GM03348 (cell line): Measurements from ENCODE around the gene ANKRD13D.

Source experiments
- DNase-seq: peaks from one replicate; pipeline ENCODE4 v3.0.0; 2012; ENCODE audit warnings: low spot score

Gene ANKRD13D

GRCh38 chr11:67289226-67289650, at the start of gene ANKRD13D:
Gene ANKRD13D (plus strand): TSS chr11:67289303. CDS start chr11:67289461, 158 bp downstream.
- peak; percentile 97 for DNase-seq

DNA sequence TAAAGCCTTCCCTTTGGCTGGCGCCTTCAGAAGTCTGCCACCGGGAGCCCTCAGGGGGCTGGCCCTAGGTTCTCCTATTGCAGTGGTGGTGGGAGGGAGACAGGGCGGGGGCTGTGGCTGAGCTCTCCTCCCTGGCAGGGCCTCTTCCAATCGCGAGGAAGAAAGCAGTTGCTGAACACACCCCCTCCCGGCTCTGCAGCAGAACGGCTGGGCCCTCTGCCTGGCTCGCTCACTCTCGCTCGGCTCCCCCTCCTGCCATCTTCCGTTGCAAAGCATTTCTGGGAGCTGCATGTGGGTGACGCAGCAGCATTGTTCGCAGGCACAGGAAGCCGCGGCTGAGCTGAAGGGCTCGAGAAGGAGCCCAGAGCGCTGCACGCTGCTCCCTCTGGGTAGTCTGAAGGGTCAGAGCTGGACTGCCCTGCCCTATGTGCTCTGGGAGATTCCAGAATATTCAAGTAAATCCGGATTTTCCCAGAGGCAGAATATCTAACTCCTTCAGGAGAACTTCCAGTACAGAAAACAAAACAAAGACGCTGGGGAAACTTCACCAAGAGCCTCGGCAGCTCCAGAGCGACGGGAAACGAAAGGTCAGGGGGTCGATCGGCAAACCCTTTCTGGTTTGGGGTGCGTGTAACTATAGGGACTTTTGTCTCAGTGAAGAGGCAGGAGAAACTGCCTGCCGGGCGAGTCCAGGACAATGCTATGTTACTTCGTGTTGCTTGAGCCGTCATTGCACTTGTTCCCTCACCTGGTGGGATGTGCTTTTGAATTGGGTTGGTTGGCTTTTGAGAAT, 49.1 kb upstream of the ANKRD13D start:
- peak; percentile 98 for DNase-seq

DNA sequence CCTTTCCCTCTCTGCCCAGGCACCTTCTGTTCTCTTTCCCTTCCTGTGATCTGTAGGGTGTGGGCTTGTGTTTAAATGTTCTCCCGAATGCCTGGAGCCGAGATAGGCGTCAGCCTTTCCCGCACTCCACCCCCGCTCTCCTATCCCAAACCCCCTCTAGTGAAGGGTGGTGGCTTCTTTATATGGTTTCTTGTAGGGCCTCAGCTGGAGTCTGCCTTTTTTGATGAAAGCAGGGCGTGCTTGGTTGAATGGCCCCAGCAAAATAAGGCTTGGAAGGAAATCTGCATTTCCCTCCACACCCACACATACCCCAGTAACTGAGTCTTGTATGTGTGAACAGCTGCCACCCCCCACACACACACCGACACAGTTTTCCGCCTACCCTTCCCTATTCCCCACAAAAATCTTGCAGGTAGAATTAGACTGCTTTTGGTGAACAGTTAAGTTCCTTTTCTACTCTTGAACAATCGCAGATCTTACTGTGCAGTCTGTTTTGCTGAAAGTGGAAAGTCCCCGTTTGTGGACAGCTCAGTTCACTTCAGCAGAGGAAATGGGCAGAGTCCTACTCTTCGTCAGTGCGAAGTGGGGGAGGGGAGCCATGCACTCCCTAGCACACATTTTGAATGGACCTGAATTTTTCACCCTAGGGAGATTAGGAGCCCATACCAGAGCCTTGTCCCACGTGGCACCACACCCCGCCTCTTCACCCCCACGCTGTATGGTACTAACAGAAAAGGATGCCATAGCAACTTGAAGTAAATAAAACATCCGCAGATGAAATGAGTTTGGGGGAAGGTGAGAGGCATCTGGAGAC, 48.3 kb upstream of the ANKRD13D start:
- DNase-seq, result peak; percentile 63

DNA sequence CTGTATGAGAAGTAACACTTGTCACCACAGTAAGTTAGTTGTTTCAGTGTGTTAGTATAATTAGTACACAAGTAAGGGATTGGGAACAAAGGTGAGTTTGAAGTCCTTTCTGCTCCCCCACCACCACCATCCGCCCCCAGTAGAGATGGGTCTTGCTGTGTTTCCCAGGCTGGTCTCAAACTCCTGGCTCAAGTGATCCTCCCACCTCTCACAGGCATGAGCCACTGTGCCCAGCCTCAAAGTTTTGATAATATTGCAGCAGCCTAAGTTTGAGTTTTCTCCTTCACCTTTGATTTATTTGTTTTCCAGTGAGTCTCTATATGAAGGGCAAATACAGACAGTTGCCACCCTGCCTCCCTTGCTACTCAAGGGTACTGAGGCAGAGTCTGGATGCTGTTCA, 46.6 kb upstream of the ANKRD13D start:
- no peak for DNase-seq

GRCh38 chr11:67243051-67243450, 46.1 kb upstream of the ANKRD13D start:
- no peak for DNase-seq

- no peak for DNase-seq
Measured at GRCh38 chr11:67245046-67245445, 44.1 kb upstream of the ANKRD13D start.

DNA sequence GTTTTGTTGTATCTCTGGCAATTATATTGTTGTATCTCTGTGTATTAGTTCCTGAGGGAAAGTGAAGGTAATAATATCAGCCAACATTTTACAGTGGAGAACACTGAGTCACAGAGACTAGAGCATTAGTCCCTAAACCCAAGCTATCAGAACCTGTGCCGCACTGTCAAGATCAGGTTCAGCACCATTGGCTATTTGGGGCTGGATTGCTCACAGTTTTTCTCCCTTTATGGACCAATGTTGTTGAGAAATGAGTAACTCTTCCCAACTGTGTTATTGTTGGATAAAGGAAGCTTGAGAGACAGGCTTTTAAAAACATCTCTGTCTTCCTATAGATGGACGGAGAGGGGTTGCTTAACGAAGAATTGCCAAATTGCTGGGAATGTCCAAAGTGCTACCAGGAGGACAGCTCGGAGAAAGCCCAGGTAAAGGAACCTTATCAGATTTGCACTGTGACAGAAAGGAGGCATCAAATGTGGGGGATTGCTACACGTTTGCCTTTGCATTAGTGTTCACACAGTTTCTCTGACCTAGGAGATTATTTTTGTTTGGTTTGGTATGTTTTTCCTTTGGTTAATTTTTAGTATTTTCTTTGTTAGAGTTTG, 41.1 kb upstream of the ANKRD13D start:
- no peak for DNase-seq

DNA sequence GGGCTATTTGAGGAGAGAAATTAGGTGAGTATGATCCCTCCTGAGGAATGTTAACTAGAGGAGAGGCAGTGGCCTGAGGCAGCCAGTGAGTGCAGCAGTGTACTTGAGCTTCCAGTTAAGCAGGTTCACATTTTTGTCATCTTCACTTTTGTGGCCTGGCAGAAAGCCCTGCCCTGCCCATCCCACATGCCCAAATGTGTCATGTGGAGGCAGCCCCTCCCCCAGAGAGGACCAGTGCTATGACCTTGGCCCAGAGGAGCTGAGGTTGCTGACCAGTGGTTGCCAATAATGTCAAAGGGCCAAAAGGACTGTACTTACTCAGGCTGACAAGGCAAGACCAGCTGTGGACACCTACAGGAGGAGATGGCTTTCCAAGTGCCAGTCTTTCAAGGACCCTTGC, 40.5 kb upstream of the ANKRD13D start:
- DNase-seq, result peak; percentile 47

- DNase-seq, result no peak
Measured at GRCh38 chr11:67250059-67251043, 38.8 kb upstream of the ANKRD13D start.

DNA sequence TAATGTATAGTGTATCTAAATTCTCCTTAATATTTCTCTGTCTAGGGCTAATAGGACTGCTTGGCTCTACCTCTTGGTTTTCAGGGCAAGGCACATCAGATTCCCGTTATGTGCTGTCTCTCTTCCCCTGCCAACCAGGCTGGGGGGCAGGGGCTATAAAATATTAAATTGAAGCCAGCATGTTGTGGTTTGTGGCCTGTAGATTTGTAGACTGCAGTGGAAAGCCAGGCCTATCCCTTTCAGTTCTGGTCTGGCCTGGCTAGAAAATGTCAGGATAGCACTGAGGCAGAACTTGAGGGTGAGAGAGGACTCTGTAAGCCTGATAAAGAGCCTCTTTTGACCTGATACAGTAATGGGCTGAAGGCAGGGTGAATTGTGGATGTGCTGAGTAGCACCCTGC, 37.3 kb upstream of the ANKRD13D start:
- DNase-seq, result no peak

DNA sequence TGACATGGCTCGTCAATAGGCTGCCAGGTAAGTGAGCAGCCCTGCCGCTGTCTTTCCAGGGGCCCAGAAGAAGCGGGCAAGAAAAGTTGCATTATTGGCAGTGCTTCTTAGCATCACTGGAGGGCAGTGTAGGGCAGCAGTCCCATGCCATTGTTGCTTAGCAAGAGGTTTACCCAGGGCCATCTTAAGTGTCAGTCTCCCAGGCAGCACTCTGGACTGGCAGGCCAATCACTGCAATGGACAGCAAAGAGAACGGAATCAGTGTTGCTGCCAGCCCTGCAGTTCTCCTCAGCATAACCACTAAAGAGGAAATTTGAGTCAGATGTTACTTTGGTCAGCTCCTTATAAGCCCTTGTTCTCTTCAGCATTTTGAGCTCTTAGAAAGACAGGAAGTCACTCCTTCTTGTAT, 36.3 kb upstream of the ANKRD13D start:
- DNase-seq, result peak; percentile 27

- DNase-seq, result no peak
Measured at GRCh38 chr11:67253872-67254624, 35.1 kb upstream of the ANKRD13D start.

- no peak for DNase-seq
Measured at GRCh38 chr11:67254798-67255197, 34.3 kb upstream of the ANKRD13D start.

DNA sequence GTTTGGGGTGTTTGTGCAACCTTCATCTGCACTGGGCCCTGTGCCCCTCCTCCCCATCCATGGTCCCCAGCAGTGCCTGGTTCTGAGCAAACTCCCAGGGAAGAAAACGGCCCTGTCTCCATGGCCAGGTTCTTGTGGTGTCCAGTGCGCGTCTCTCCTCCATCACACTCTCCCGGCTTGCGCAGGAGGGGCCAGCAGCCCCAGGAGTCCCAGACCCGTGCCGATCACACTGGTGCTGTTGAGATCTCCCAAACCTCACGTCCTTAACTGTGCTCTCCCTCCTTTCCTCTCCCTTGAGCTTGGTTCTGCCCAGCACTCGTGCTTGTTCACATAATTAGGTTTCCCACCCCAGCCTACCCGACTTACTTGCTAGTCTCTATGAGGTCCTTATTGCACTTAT, 33.8 kb upstream of the ANKRD13D start:
- DNase-seq, result no peak

DNA sequence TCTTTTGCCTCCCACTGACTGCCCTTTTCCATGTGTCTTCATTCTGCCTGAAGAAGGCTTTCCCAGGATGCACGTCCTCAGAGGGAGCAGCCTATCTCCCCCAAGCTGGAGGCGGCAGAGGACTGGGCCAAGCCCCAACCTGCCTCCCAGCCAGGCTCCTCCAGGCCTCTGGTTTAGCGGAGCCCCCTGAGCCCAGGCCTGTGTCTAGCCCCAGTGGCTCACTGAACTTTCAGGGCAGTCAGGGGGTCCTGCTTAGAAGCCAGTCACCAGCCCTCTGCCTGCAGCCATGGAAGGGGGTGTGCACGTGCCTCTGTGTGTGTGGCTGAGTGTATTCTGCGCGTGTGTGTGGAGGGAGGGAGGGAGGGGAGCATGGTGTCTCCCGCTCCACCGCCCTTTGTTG, 33.2 kb upstream of the ANKRD13D start:
- DNase-seq, result no peak

DNA sequence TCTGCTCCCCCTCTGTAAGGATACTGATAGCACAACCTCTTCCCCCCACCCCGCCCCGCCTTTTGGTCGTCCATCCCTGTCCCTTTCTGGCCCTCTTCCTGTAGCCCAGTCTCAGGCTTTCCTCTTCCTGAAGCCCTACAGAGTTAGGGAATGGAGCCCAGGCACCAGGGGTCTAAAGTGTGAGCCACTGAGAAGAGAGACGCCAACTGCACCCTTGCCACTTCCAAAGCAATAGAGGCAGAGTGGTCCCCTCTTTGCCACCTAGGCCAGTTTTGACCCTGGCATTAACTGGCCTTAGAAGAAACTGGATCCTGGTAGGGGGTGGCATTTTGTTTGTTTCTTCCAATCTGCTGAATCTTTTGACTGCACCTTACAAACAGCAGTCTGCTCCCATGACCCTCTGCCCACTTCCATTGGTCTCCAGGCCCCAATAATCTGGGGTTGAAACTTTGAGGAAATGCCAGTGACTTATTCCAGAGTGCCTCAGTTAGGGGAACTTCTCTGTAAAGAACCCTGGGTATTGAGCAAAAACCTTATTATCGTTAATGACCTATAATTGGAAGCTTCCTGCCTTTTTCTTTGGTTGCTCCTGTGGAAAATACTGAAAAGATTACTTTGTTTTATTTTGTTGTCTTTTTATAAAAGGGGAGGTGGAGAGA, 32.5 kb upstream of the ANKRD13D start:
- no peak for DNase-seq

DNA sequence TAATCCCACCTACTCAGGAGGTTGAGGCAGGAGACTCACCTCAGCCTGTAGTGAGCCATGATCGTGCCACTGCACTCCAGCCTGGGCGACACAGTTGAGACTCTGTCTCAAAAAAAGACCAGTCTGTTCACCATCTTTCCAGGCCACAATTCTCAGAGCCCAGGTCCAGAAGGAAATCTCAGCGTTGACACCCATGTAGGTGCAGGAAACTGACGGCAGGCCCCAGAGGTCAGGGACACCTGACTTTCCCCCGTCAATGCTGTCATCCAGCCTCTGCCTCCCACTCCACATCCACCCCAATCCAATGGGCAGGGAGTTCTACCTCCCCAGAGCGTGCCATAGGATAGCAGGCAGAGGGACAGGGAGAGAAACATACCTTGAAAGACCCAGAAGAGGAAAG, 28.7 kb upstream of the ANKRD13D start:
- no peak for DNase-seq

DNA sequence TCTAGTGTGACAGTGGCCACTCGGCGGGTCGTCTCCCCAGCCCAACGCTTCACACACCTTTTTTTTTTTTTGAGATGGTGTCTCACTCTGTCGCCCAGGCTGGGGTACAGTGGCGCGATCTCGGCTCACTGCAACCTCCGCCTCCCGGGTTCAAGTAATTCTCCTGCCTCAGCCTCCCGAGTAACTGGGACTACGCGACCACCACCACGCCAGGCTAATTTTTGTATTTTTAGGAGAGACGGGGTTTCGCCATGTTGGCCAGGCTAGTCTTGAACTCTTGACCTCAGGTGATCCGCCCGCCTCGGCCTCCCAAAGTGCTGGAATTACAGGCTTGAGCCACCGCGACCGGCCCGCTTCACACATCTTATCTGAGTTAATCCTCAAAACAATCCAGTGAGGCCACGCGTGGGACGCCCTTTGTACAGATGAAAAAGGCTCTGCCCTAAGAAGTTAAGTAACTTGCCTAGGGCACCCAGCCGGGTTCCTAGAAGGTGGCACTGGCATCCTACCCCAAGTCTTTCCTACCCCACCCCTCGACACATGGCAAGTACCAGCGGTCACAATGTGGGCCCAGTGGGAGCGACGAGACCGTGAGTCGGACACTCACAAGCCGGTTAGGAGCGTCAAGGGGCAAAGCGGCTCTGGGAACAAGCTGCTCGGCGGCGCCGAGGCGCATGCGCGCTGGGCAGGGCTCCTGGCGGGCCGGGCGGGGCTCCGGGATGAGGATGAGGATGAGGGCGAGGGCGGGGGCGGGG, 28.0 kb upstream of the ANKRD13D start:
- DNase-seq, result peak; percentile 94

- DNase-seq, result no peak
Measured at GRCh38 chr11:67261640-67261945, 27.5 kb upstream of the ANKRD13D start.
